ENCODE data around the gene HGFAC.

DNA sequence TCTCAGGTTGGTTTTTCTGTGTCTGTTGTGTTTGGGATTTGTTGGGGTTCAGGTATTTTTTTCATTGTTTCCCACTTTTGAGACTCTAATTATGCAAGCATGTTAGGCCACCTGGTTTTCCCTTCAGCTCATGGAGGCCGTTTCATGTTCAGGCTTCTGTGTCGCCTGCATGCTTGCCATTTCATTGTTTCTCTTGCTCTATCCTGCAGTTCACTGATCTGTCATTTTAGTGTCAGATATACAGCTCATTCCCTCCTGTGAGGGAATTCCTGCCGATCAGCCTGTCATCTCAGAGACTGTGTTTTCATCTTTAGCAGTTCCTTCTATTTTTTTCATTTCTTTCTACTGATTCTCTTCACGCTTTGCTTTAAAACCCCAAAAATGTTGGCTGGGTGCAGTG lies 49.4 kb upstream of the HGFAC start:
- TF ChIP-seq, protein P1, sequence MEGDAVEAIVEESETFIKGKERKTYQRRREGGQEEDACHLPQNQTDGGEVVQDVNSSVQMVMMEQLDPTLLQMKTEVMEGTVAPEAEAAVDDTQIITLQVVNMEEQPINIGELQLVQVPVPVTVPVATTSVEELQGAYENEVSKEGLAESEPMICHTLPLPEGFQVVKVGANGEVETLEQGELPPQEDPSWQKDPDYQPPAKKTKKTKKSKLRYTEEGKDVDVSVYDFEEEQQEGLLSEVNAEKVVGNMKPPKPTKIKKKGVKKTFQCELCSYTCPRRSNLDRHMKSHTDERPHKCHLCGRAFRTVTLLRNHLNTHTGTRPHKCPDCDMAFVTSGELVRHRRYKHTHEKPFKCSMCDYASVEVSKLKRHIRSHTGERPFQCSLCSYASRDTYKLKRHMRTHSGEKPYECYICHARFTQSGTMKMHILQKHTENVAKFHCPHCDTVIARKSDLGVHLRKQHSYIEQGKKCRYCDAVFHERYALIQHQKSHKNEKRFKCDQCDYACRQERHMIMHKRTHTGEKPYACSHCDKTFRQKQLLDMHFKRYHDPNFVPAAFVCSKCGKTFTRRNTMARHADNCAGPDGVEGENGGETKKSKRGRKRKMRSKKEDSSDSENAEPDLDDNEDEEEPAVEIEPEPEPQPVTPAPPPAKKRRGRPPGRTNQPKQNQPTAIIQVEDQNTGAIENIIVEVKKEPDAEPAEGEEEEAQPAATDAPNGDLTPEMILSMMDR (conservative IDR thresholded peaks at IDR 0.05; ENCODE audit: low read depth, low read length): no peak
- no peak for TF ChIP-seq EZH2 (IDR thresholded peaks at IDR 0.05; ENCODE audit: low read length, unreplicated experiment)
